Body of pancreas (tissue), 4 donors: ENCODE measurements around the gene NRG3. TPM values are rescaled to one million over a fixed set of nuclear protein-coding genes. Genes with fewer than 3 reads are reported as not detected.

Experiments used
- ATAC-seq: fragments of 150-250 bp; one replicate; pipeline ENCODE4 v1.9.1; 2016
- DNase-seq, 4 donors: peaks; one replicate each; pipeline ENCODE4 v3.0.0-alpha.2; 2019
- H3K27ac ChIP-seq, 4 donors: fragments of 200-600 bp; sonication (generic); 1 replicate in 3 of 4; 2 replicates in 1 of 4; pipeline versions ENCODE4 v1.5.1 to v1.6.1; 2016 to 2019; ENCODE audit warnings: mild to moderate bottlenecking in 1 of 4, mixed read lengths in 1 of 4, moderate library complexity in 1 of 4
- H3K27me3 ChIP-seq, 2 donors: fragments of 200-600 bp; sonication (generic); one replicate each; pipeline ENCODE4 v1.6.0; 2016; ENCODE audit warnings: mild to moderate bottlenecking in 1 of 2
- H3K36me3 ChIP-seq, 2 donors: fragments of 200-600 bp; sonication (generic); replicated peaks in 1 of 2; 2 replicates each; pipeline ENCODE4 v1.5.1; 2016; ENCODE audit warnings: low read depth in 2 of 2; ENCODE audit not compliant: insufficient read depth in 1 of 2
- H3K4me1 ChIP-seq: fragments of 200-600 bp; sonication (generic); one replicate; pipeline ENCODE4 v1.6.0; 2016
- H3K4me3 ChIP-seq, 2 donors: fragments of 200-600 bp; sonication (generic); 1 replicate in 1 of 2; 2 replicates in 1 of 2; pipeline ENCODE4 v1.5.1; 2016 to 2019
- H3K9me3 ChIP-seq, 3 donors: fragments of 200-600 bp; sonication (generic); 1 replicate in 2 of 3; 2 replicates in 1 of 3; pipeline ENCODE4 v1.5.1; 2016
- CTCF ChIP-seq, 7 experiments: fragments of 450-650 bp in 4 of 7; fragments of 200-600 bp in 3 of 7; sonication (generic) in 3 of 7; IDR thresholded peaks; one replicate each; pipeline ENCODE4 v1.5.1; 2016 to 2019; ENCODE audit warnings: antibody characterized with exemption in 7 of 7
- POLR2A ChIP-seq, 3 donors: fragments of 450-650 bp; IDR thresholded peaks; one replicate each; pipeline ENCODE4 v1.6.1; 2016; ENCODE audit warnings: antibody characterized with exemption in 3 of 3, mild to moderate bottlenecking in 2 of 3
- WGBS, 2 donors: methylation state at CpG; one replicate each; pipeline ENCODE4 v1.1.5; 2017; 5-methylcytosine and 5-hydroxymethylcytosine counted together
- intact Hi-C: fragments of 100-400 bp; cut with DNase I; formaldehyde crosslinking; loops from one replicate; pipeline ENCODE4 v1.15.1; 2023
- total RNA-seq, 2 donors: library from RNA; depleted of rRNA; stranded (reverse); fragments of >200 nt; gene quantifications; one replicate each; pipeline ENCODE4 v1.1.0, GENCODE V29; 2016

Gene NRG3
- total RNA-seq, 2 donors from 2014 or later: 0.26 TPM; not detected in 1

- ATAC-seq (no peak), DNase-seq (no peak)
- no peak overlapping the region for H3K27ac ChIP-seq
- H3K4me3 ChIP-seq: no peak overlapping the region
- TF ChIP-seq POLR2A (IDR thresholded peaks at IDR 0.05): no peak
- TF ChIP-seq CTCF (IDR thresholded peaks at IDR 0.05): no peak
- no peaks in the 10 kb centered on the region for H3K4me1 ChIP-seq
- intact Hi-C loops: no loop called here
- H3K36me3 ChIP-seq: no peaks in the 10 kb centered on the region
- no peaks in the 10 kb centered on the region for H3K9me3 ChIP-seq
- H3K27me3 ChIP-seq: no peaks in the 10 kb centered on the region
These were observed 346.1 kb downstream of the NRG3 start for GRCh38 chr10:82221056-82221455.

GRCh38 chr10:82221601-82222149 is 346.7 kb downstream of the NRG3 start:
- DNase-seq (peak in 2 of 4 donors; percentile 11 to 13), ATAC-seq (no peak)
- Histone ChIP-seq H3K4me1 (no peaks in the 10 kb centered on the region), H3K9me3 (no peaks in the 10 kb centered on the region), H3K27me3 (no peaks in the 10 kb centered on the region), H3K4me3 (no peak overlapping the region), H3K27ac (no peak overlapping the region), H3K36me3 (no peaks in the 10 kb centered on the region)
- TF ChIP-seq POLR2A (IDR thresholded peaks at IDR 0.05) (no peak), CTCF (IDR thresholded peaks at IDR 0.05) (peak in 4 of 7 experiments; percentile 34 to 41 (median 37))
- intact Hi-C loops: no loop called here
- WGBS, 2 donors: 11 to 18% methylated on average over 2 of the region's 2 CpGs

GRCh38 chr10:82228701-82229100 is 353.7 kb downstream of the NRG3 start:
- H3K36me3 ChIP-seq: no peaks in the 10 kb centered on the region
- intact Hi-C loops: no loop called here
- no peak for ATAC-seq
- no peak for DNase-seq
- H3K9me3 ChIP-seq: no peaks in the 10 kb centered on the region
- TF ChIP-seq POLR2A (IDR thresholded peaks at IDR 0.05): no peak
- TF ChIP-seq CTCF (IDR thresholded peaks at IDR 0.05): no peak
- H3K27me3 ChIP-seq: no peaks in the 10 kb centered on the region
- no peaks in the 10 kb centered on the region for H3K4me1 ChIP-seq
- no peak overlapping the region for H3K4me3 ChIP-seq
- WGBS, 2 donors: 75 to 85% methylated on average over 4 of the region's 4 CpGs
- H3K27ac ChIP-seq: no peak overlapping the region

- Histone ChIP-seq H3K4me1 (no peaks in the 10 kb centered on the region), H3K9me3 (no peaks in the 10 kb centered on the region), H3K4me3 (no peak overlapping the region), H3K27me3 (no peaks in the 10 kb centered on the region), H3K36me3 (no peaks in the 10 kb centered on the region), H3K27ac (no peak overlapping the region)
- 71 to 80% methylated on average over 4 of the region's 4 CpGs for WGBS, 2 donors
- intact Hi-C loops: no loop called here
- ATAC-seq: no peak
- no peak for TF ChIP-seq POLR2A (IDR thresholded peaks at IDR 0.05)
- no peak for TF ChIP-seq CTCF (IDR thresholded peaks at IDR 0.05)
- no peak for DNase-seq
These were observed 359.2 kb downstream of the NRG3 start for GRCh38 chr10:82234173-82234572.

- intact Hi-C loops: no loop called here
- H3K9me3 ChIP-seq: no peaks in the 10 kb centered on the region
- no peaks in the 10 kb centered on the region for H3K4me1 ChIP-seq
- H3K36me3 ChIP-seq: no peaks in the 10 kb centered on the region
- TF ChIP-seq POLR2A (IDR thresholded peaks at IDR 0.05): no peak
- TF ChIP-seq CTCF (IDR thresholded peaks at IDR 0.05): no peak
- no peak overlapping the region for H3K27ac ChIP-seq
- H3K27me3 ChIP-seq: no peaks in the 10 kb centered on the region
- ATAC-seq: no peak
- no peak overlapping the region for H3K4me3 ChIP-seq
- 67 to 86% methylated on average over 4 of the region's 4 CpGs for WGBS, 2 donors
- no peak for DNase-seq
These were observed 361.2 kb downstream of the NRG3 start for GRCh38 chr10:82236084-82236731.
